DMS79 (cell line): ENCODE data around the gene OTOG.

Source experiments
- DNase-seq: peaks from one replicate; lab custom pipeline; 2025; lab: John Stamatoyannopoulos, UW

OTOG gene

GRCh38 chr11:17518366-17518765 lies 28.7 kb upstream of the OTOG start:
- no peak for DNase-seq

GRCh38 chr11:17519061-17519885 lies 27.8 kb upstream of the OTOG start:
- no peak for DNase-seq

GRCh38 chr11:17521106-17521900 lies 25.8 kb upstream of the OTOG start:
- no peak for DNase-seq

GRCh38 chr11:17522655-17523054 lies 24.4 kb upstream of the OTOG start:
- no peak for DNase-seq

- no peak for DNase-seq
Observed at GRCh38 chr11:17524221-17524620, 22.8 kb upstream of the OTOG start.

DNA sequence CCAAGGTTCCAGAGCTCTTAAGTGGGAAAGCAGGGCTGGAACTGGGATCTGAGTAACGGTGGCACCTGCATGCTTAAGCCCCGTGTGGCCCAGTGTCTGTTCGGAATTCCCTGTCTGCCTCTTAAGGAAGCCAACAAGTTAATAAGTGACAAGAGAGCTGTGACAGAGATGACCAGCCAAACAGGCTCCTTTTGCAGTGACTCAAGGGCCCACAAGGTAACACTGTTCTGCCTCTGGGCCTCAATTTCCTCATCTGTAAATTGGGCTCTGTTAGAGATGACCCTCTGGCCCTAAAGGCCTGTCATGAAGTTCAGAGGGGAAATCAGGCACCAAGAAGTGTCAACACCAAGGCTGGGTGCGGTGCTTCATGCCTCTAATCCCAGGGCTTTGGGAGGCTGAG lies 21.5 kb upstream of the OTOG start:
- DNase-seq: no peak

DNA sequence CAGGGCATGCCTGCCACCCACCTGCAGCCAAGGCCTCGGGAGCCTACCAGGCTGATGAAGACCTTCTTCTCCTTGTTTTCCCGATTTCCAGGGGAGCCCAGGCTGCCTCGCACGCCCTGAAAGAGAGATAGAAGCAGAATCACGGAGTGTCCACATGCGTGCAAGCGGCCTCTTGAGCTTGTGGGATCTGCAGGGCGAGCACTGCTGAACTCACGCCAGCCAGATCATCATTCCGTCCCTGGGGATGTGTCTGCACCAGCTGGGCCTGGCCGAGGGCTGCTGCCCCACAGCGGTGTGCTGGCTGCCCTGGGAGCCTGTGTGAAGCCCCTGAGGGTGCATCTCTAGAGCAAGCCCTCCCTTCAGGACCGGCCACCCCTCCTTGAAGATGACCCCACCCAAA lies 20.7 kb upstream of the OTOG start:
- no peak for DNase-seq

GRCh38 chr11:17526931-17527627 lies 20.0 kb upstream of the OTOG start:
- DNase-seq: no peak

GRCh38 chr11:17527628-17527995 lies 19.4 kb upstream of the OTOG start:
- DNase-seq: no peak

DNA sequence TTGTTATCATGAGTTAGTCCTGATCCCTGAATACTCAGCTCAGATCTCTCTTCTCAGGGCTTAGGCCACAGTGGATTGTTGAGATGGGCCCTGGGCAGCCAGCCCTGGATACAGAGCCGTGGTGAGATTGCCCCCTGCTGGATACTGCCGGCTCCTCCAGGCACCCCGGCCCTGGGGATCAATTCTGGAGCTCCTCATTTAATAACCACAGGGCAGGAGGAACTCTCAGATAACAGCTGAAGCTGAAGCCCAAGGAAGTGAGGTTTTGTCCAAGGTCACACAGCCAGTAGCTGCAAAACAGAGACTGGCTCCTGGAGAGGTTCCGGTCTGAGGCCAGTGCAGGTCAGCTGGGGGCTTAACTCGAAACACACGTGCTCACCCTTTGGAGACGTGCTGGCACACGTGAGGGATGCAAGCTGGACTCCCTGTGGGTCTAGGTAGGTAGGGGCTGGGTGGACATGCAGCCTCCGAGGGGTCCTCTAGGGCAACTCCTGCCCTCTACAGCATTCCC lies 18.8 kb upstream of the OTOG start:
- no peak for DNase-seq

DNA sequence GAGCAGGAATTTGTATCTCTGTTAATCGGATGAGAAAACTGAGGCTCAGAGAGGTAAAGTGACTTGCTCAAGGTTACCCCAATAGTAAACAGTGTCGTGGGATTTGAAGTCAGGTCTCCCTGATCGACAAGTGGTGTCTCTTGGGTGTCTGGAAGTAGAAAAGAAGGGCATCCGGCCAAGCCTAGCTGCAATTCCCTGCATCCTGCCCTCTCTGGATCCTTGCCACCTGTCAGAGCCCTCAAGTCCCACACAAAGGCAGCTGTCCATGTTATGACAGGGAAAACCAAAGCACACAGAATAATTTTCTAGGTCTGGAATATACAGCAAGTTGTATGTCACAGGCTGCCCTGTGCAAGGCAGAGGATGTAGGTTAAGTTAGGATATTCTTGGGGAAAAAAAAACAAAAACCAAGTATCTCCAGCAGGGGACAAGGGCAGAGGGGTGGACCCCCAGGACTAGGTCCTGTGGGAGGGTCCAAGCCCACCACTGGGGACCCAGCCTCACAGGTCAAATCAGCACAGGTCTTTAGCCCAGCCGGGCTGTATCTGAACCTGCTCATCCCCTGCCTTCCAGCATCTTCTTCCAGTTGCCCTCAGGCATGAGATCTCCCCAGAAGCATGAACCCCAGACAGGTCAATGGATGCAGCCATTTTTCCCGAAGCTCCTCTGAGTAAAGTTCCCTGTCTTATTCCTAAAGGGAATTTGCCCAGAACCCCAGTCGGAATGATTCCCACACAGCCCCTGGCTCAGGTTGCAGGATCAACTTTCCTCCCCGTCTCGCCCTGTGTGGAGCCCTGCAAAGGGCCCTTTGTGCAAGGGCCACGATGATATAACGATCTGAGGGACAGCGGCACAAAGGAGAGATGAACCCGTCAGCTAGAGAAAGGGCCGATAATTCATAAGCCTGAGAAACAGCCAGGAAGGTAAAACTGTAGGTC lies 17.9 kb upstream of the OTOG start:
- peak; percentile 41 for DNase-seq

GRCh38 chr11:17529844-17530185 lies 17.2 kb upstream of the OTOG start:
- DNase-seq: no peak

- DNase-seq: peak; percentile 11
Observed at GRCh38 chr11:17531071-17531600, 15.9 kb upstream of the OTOG start.

DNA sequence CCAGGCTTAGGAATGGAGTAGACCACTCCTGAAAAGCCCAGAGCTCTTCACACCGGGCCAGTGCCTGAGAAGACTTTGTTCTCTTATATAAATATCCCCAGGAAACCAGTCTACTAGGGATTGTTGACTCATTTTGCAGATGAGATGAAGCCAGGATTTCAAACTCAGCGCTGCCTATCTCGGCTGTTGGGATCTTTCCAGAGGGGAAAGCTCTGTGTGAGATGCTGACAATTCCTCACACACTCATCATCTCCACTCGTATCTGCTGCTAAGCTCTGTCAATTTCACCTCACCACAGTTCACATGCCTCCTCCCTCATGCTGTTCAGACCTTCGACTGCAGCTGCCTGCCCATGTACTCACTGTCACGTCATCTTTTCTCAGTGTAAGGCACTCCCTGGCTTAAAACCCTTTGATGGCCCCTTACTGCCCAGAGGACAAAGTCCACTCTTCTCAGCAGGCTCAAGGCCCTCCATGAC lies 15.4 kb upstream of the OTOG start:
- DNase-seq: no peak

DNA sequence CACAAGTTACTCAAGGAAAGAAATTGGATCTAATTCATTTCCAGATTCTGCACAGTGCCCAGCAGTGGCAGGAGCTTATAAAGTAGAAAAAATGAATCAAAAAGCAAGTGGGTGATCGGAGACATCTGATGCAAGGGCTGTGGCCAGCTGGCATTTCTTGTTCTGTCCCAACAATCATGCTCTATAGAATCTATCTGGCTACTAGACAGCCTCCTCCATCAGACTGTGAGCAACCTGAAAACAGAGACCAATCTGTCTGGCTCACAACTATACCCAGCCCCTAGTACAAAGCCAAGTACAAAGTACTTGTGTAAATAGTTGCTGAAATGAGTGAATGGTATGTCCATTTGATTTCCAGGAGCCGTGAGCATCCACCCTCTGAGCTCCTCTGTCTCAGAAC lies 14.3 kb upstream of the OTOG start:
- DNase-seq: no peak

- no peak for DNase-seq
Observed at GRCh38 chr11:17533341-17533740, 13.7 kb upstream of the OTOG start.

DNA sequence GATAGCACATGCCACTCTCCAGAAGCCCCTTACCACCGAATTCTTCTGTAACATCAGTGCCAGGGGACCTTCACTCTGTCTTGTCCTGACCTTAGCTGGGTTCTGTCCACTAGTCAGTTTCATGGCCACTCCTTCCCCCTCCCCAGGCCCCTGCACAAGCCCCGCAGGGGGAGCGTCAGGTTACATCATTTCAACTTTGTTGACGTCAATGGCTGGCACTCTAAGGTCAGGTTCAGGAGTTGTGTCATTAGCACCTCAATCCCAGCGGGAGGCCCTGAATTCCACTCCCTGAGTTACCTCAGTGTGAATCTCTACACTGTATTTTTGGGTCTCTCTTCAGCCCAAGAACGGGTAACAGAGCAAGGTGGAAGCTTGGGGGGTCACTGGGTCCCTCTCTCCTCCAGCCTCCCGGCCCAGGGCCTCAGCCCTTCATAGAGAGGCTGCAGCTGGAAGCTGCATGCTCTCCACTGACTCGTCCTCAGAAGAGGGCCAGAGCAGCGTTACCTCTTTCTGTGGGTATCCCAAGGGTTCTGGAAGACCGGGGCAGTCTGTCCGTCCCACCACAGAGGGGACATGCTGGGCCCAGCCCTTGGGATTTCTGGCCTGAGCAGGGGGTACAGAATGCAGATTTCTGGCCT lies 13.2 kb upstream of the OTOG start:
- DNase-seq: no peak

GRCh38 chr11:17535488-17535887 lies 11.6 kb upstream of the OTOG start:
- no peak for DNase-seq

DNA sequence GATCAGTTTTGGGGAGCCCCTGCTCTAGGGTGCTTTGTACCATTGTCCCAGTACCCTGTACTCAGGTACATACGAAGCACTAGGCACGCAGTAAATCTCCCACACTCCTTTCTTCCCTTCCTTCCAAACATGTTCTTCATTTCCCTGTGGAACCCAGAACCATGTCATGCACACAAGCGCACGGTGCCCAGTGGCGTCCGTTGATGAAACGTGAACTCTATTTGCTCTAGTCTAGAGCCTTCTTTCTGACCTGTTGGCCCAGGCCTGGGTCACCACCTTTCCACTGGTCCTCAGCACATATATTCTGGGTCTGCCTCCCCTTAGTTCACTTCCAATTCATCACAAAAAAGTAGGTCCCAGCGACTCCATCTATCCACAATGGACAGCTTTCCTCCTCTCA lies 9.8 kb upstream of the OTOG start:
- DNase-seq: no peak

- DNase-seq: no peak
Observed at GRCh38 chr11:17538054-17538453, 9.0 kb upstream of the OTOG start.

DNA sequence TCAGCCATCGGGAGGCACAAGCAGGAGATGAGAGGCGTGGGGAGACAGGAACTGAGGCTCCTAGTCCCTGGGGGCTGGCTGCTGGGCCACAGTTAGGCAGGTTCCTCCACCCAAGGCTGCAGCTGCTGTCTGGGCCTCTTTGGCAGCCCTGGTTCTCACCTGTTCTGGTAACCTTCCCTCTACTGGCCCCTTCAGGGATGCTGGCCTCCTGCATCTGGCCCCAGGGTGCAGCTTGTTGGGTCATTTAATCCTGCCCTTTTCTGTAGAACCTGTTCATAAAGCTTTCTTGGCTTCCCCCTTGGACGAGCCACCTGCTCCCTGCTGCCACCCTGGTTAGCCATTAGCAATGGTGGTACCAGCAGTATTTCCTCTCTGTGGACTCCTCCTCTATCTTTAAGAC lies 8.3 kb upstream of the OTOG start:
- DNase-seq: no peak
